H9 (cell line): ENCODE measurements around the gene CTPS2. TPM values are rescaled to one million over a fixed set of nuclear protein-coding genes. Genes with fewer than 3 reads are reported as not detected.

Experiments
- DNase-seq: peaks from one replicate; pipeline ENCODE4 v3.0.0-alpha.2; 2017
- H2AFZ ChIP-seq: one replicate; pipeline ENCODE4 v1.6.1; 2013; ENCODE audit warnings: mild to moderate bottlenecking, low read length, control low read depth, moderate library complexity
- H2AK5ac ChIP-seq: 2 replicates; pipeline ENCODE4 v1.6.1; 2013; ENCODE audit warnings: low read length, control low read depth, mixed read lengths; ENCODE audit not compliant: insufficient read length
- H2BK120ac ChIP-seq: one replicate; pipeline ENCODE4 v1.6.1; 2013; ENCODE audit warnings: low read depth, mild to moderate bottlenecking, low read length, control low read depth, inconsistent platforms; ENCODE audit not compliant: poor library complexity, severe bottlenecking
- H2BK12ac ChIP-seq: 2 replicates; pipeline ENCODE4 v1.6.1; 2013; ENCODE audit warnings: low read length, control low read depth, mixed read lengths, low read depth; ENCODE audit not compliant: insufficient read length
- H2BK15ac ChIP-seq: 2 replicates; pipeline ENCODE4 v1.6.1; 2013; ENCODE audit warnings: low read depth, low read length, control low read depth
- H2BK20ac ChIP-seq: one replicate; pipeline ENCODE4 v1.6.1; 2013; ENCODE audit warnings: low read depth, mild to moderate bottlenecking, low read length, control low read depth, inconsistent platforms; ENCODE audit not compliant: poor library complexity, severe bottlenecking
- H2BK5ac ChIP-seq: 2 replicates; pipeline ENCODE4 v1.6.1; 2013; ENCODE audit warnings: low read length, control low read depth, mixed read lengths; ENCODE audit not compliant: insufficient read length
- H3K14ac ChIP-seq: 2 replicates; pipeline ENCODE4 v1.6.1; 2013; ENCODE audit warnings: low read length, control low read depth; ENCODE audit not compliant: insufficient read depth
- H3K18ac ChIP-seq: 2 replicates; pipeline ENCODE4 v1.6.1; 2013; ENCODE audit warnings: low read depth, mild to moderate bottlenecking, mixed read lengths, low read length, control low read depth; ENCODE audit not compliant: insufficient read length
- H3K23ac ChIP-seq: 2 replicates; pipeline ENCODE4 v1.6.1; 2013; ENCODE audit warnings: low read length, control low read depth, mixed read lengths, low read depth; ENCODE audit not compliant: insufficient read length
- H3K23me2 ChIP-seq: 2 replicates; pipeline ENCODE4 v1.6.1; 2013; ENCODE audit warnings: low read depth, mild to moderate bottlenecking, mixed read lengths, low read length, control low read depth; ENCODE audit not compliant: insufficient read length, poor library complexity, severe bottlenecking
- H3K27ac ChIP-seq: 2 replicates; pipeline ENCODE4 v1.5.1; 2013; ENCODE audit warnings: low read length, control low read depth, mixed read lengths, low read depth; ENCODE audit not compliant: insufficient read length
- H3K27me3 ChIP-seq: 2 replicates; pipeline ENCODE4 v1.6.1; 2013; ENCODE audit warnings: low read length, control low read depth, inconsistent platforms; ENCODE audit not compliant: insufficient read depth
- H3K4ac ChIP-seq: 2 replicates; pipeline ENCODE4 v1.6.1; 2013; ENCODE audit warnings: low read depth, mild to moderate bottlenecking, control low read depth, inconsistent platforms, low read length, moderate library complexity
- H3K4me1 ChIP-seq: 2 replicates; pipeline ENCODE4 v1.6.1; 2013; ENCODE audit warnings: low read length, control low read depth, inconsistent platforms; ENCODE audit not compliant: insufficient read depth
- H3K4me2 ChIP-seq: 2 replicates; pipeline ENCODE4 v1.6.1; 2013; ENCODE audit warnings: low read length, control low read depth, mixed read lengths; ENCODE audit not compliant: insufficient read length, insufficient read depth
- H3K56ac ChIP-seq: 2 replicates; pipeline ENCODE4 v1.6.1; 2013; ENCODE audit warnings: low read depth, mild to moderate bottlenecking, mixed read lengths, low read length, control low read depth; ENCODE audit not compliant: insufficient read length
- H3K79me1 ChIP-seq: 2 replicates; pipeline ENCODE4 v1.6.1; 2013; ENCODE audit warnings: low read depth, mild to moderate bottlenecking, moderate library complexity, low read length, control low read depth, inconsistent platforms; ENCODE audit not compliant: insufficient read depth, poor library complexity, severe bottlenecking
- H3K79me2 ChIP-seq: 2 replicates; pipeline ENCODE4 v1.6.1; 2013; ENCODE audit warnings: low read length, control low read depth, inconsistent platforms; ENCODE audit not compliant: insufficient read depth
- H3K9ac ChIP-seq: 2 replicates; pipeline ENCODE4 v1.6.1; 2013; ENCODE audit warnings: low read length, control low read depth, mixed read lengths; ENCODE audit not compliant: insufficient read length; ENCODE audit errors: extremely low read depth
- H3K9me3 ChIP-seq: one replicate; pipeline ENCODE4 v1.6.1; 2013; ENCODE audit warnings: low read depth, low read length, inconsistent platforms; ENCODE audit not compliant: control insufficient read depth
- H3T11ph ChIP-seq: one replicate; pipeline ENCODE4 v1.6.1; 2013; ENCODE audit warnings: mild to moderate bottlenecking, low read length, control low read depth, inconsistent platforms
- H4K20me1 ChIP-seq: one replicate; pipeline ENCODE4 v1.6.1; 2013; ENCODE audit not compliant: control insufficient read depth, insufficient read length, insufficient read depth
- H4K5ac ChIP-seq: 2 replicates; pipeline ENCODE4 v1.6.1; 2013; ENCODE audit warnings: low read depth, mild to moderate bottlenecking, mixed read lengths, low read length, control low read depth; ENCODE audit not compliant: insufficient read length
- H4K8ac ChIP-seq: replicated peaks from 2 replicates; pipeline ENCODE4 v1.6.1; 2013; ENCODE audit warnings: low read length, control low read depth, mixed read lengths, low read depth; ENCODE audit not compliant: insufficient read length
- H4K91ac ChIP-seq: 2 replicates; pipeline ENCODE4 v1.6.1; 2013; ENCODE audit warnings: low read depth, mild to moderate bottlenecking, moderate library complexity, mixed read lengths, low read length, control low read depth; ENCODE audit not compliant: insufficient read length
- H3K27ac Mint-ChIP-seq, 3 experiments: 2 replicates in 2 of 3; 3 replicates in 1 of 3; pipeline ENCODE4 v1.8.0; 2020 to 2021; ENCODE audit warnings: mixed read lengths in 3 of 3, mild to moderate bottlenecking in 1 of 3, moderate library complexity in 1 of 3
- H3K27me3 Mint-ChIP-seq: 2 replicates; pipeline ENCODE4 v1.8.0; 2021; ENCODE audit warnings: low read depth, mild to moderate bottlenecking, moderate library complexity, mixed read lengths
- H3K36me3 Mint-ChIP-seq, 3 experiments: 2 replicates in 2 of 3; 3 replicates in 1 of 3; pipeline ENCODE4 v1.8.0; 2020 to 2021; ENCODE audit warnings: low read depth in 3 of 3, mixed read lengths in 3 of 3; ENCODE audit not compliant: insufficient read depth in 1 of 3
- H3K4me1 Mint-ChIP-seq, 2 experiments: 2 replicates each; pipeline ENCODE4 v1.8.0; 2020; ENCODE audit warnings: mixed read lengths in 2 of 2
- H3K4me3 Mint-ChIP-seq, 2 experiments: 2 replicates in 1 of 2; 3 replicates in 1 of 2; pipeline ENCODE4 v1.8.0; 2020 to 2021; ENCODE audit warnings: mild to moderate bottlenecking in 2 of 2, mixed read lengths in 2 of 2, moderate library complexity in 1 of 2
- H3K9me3 Mint-ChIP-seq, 2 experiments: 2 replicates in 1 of 2; 3 replicates in 1 of 2; pipeline ENCODE4 v1.8.0; 2020; ENCODE audit warnings: mild to moderate bottlenecking in 2 of 2, mixed read lengths in 2 of 2, moderate library complexity in 1 of 2
- total RNA-seq: library from RNA; stranded (reverse); gene quantifications from 2 replicates; pipeline ENCODE4 v1.2.1, GENCODE V29; 2021
- TF ChIP-seq, protein P1 (sequence below): fragments of 200-600 bp; sonication (generic); conservative IDR thresholded peaks from 3 replicates; pipeline ENCODE4 v1.8.0; 2021; ENCODE audit warnings: antibody characterized with exemption, mild to moderate bottlenecking

Gene CTPS2
- total RNA-seq, 1 experiment from 2014 or later: 69.7 TPM

GRCh38 chrX:16733013-16733412 is 20.5 kb upstream of the CTPS2 start:
- peaks cover 39 to 58% (median 57%) of the 10 kb centered on the region in 3 experiments for H3K36me3 Mint-ChIP-seq
- H4K20me1 ChIP-seq: no peaks in the 10 kb centered on the region
- no peak overlapping the region for H2BK120ac ChIP-seq

More at GRCh38 chrX:16733013-16733412, 20.5 kb upstream of the CTPS2 start:
- no peaks in the 10 kb centered on the region for H3K79me1 ChIP-seq
- H3K9me3 ChIP-seq: no peaks in the 10 kb centered on the region
- no peak overlapping the region for H3K27ac ChIP-seq
- no peaks in the 10 kb centered on the region for H3K27me3 ChIP-seq
- no peak overlapping the region for H4K8ac ChIP-seq
- H3K23ac ChIP-seq: no peak overlapping the region
- no peak overlapping the region for H3K9ac ChIP-seq
- H3K79me2 ChIP-seq: no peaks in the 10 kb centered on the region; the same call in 1 of the 2 replicates
- no peaks in the 10 kb centered on the region for H3K4me1 ChIP-seq
- H3K4me1 Mint-ChIP-seq: no peaks in the 10 kb centered on the region
- H3K14ac ChIP-seq: no peak overlapping the region
- peak overlapping the region in 1 of 3 experiments; percentile 18; a peak in 2 of 7 replicates for H3K27ac Mint-ChIP-seq
- no peak overlapping the region for H2BK5ac ChIP-seq
- no peaks in the 10 kb centered on the region for H3K23me2 ChIP-seq
- no peak overlapping the region for H4K91ac ChIP-seq
- H3K4me2 ChIP-seq: no peak overlapping the region
- peaks cover 7 to 18% of the 10 kb centered on the region in 2 experiments; a peak in 4 of 5 replicates for H3K9me3 Mint-ChIP-seq
- no peak overlapping the region for H3K4ac ChIP-seq
- H2BK12ac ChIP-seq: no peak overlapping the region
- H3T11ph ChIP-seq: no peak overlapping the region
- H2AFZ ChIP-seq: no peak overlapping the region
- H3K56ac ChIP-seq: no peak overlapping the region
- H3K27me3 Mint-ChIP-seq: no peaks in the 10 kb centered on the region
- TF ChIP-seq, protein P1, sequence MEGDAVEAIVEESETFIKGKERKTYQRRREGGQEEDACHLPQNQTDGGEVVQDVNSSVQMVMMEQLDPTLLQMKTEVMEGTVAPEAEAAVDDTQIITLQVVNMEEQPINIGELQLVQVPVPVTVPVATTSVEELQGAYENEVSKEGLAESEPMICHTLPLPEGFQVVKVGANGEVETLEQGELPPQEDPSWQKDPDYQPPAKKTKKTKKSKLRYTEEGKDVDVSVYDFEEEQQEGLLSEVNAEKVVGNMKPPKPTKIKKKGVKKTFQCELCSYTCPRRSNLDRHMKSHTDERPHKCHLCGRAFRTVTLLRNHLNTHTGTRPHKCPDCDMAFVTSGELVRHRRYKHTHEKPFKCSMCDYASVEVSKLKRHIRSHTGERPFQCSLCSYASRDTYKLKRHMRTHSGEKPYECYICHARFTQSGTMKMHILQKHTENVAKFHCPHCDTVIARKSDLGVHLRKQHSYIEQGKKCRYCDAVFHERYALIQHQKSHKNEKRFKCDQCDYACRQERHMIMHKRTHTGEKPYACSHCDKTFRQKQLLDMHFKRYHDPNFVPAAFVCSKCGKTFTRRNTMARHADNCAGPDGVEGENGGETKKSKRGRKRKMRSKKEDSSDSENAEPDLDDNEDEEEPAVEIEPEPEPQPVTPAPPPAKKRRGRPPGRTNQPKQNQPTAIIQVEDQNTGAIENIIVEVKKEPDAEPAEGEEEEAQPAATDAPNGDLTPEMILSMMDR: no peak
- no peak overlapping the region for H2BK15ac ChIP-seq
- H4K5ac ChIP-seq: no peak overlapping the region
- H2BK20ac ChIP-seq: no peak overlapping the region
- no peak overlapping the region for H3K4me3 Mint-ChIP-seq
- H2AK5ac ChIP-seq: no peak overlapping the region
- no peak overlapping the region for H3K18ac ChIP-seq
- no peak for DNase-seq
